Pancreas (tissue), 10 donors: Measurements from ENCODE around the gene MAMDC4. TPM values are rescaled to one million over a fixed set of nuclear protein-coding genes. Genes with fewer than 3 reads are reported as not detected.

ENCODE experiments used
- ATAC-seq, 4 donors: fragments of 200-7000 bp; cut with Tn5 transposase; one replicate each; pipeline versions ENCODE4 v1.8.0 to v1.9.1; 2020; ENCODE audit warnings: mild to moderate bottlenecking in 4 of 4, moderate library complexity in 4 of 4
- DNase-seq, 6 donors: peaks; one replicate each; pipeline ENCODE4 v3.0.0-alpha.2; 2020
- FAIRE-seq: peaks from 2 replicates; lab custom pipeline; 2012; peaks lifted over from hg19 to GRCh38; lab: Jason Lieb, UNC
- H3K27ac ChIP-seq, 4 donors: fragments of 200-600 bp; sonication (generic); 1 replicate in 3 of 4; 2 replicates in 1 of 4; pipeline versions ENCODE4 v1.5.0 to v1.8.0; 2020
- H3K27me3 ChIP-seq, 4 donors: fragments of 200-600 bp; one replicate each; pipeline ENCODE4 v1.8.0; 2021
- H3K36me3 ChIP-seq, 3 donors: fragments of 200-600 bp; sonication (generic) in 1 of 3; one replicate each; pipeline versions ENCODE4 v1.5.0 to v1.8.0; 2020 to 2021
- H3K4me1 ChIP-seq, 3 donors: fragments of 200-600 bp; one replicate each; pipeline ENCODE4 v1.8.0; 2021
- H3K4me3 ChIP-seq, 4 donors: fragments of 200-600 bp; sonication (generic) in 2 of 4; one replicate each; pipeline versions ENCODE4 v1.5.0 to v1.8.0; 2020 to 2021
- H3K9me3 ChIP-seq, 4 donors: fragments of 200-600 bp; one replicate each; pipeline ENCODE4 v1.8.0; 2021
- CTCF ChIP-seq, 4 donors: fragments of 200-600 bp; sonication (generic) in 3 of 4; IDR thresholded peaks; one replicate each; pipeline versions ENCODE4 v1.5.0 to v1.8.0; 2021; ENCODE audit warnings: antibody characterized with exemption in 4 of 4
- WGBS, 2 donors: extraction: QIAGEN DNeasy Blood & Tissue Kit; methylation state at CpG; one replicate each; pipeline ENCODE4 v1.1.7; 2013; 5-methylcytosine and 5-hydroxymethylcytosine counted together
- intact Hi-C, 3 donors: fragments of 100-400 bp; cut with DNase I; formaldehyde crosslinking; loops; one replicate each; pipeline versions ENCODE4 v1.11.1 to v1.14.2; 2022
- polyA plus RNA-seq, 2 donors: library from polyadenylated mRNA; stranded (reverse); fragments of 200-250 nt; gene quantifications; one replicate each; pipeline ENCODE4 v1.2.3, GENCODE V29; 2013
- total RNA-seq, 6 donors: library from RNA; stranded (reverse); fragmentation: NEBNext Ultra II Directional in 4 of 6; extraction: Animal tissue kit (Norgen Biotek cat#: 25700) in 4 of 6; gene quantifications; one replicate each; pipeline versions ENCODE4 v1.2.1 to v1.2.4, GENCODE V29; 2021 to 2023
- donor health status: healthy with polysubstance abuse.
- donor health status: DM: no; HTN: no; CAD: no; lungs with moderate emphysema.
- donor health status: DM: no; HTN: no; CAD: no.
- donor health status: control.
- donor health status: control.
- donor health status: Bipolar disorder and iron deficiency.
- donor health status: DM: yes; HTN: yes; CAD: no.
- donor health status: DM: no; HTN: no; CAD: no.
- donor health status: DM: no; HTN: no; CAD: no.
- donor health status: DM: yes; HTN: yes; CAD: no.

The MAMDC4 gene
- total and polyA plus RNA-seq, 8 donors = 3.0 to 38.6 (median 5.4) TPM

GRCh38 chr9:136857166-136857565, 5.0 kb downstream of the MAMDC4 start:
- intact Hi-C loops = no loop called here
- Histone ChIP-seq H3K4me1 (peaks cover 30 to 31% (median 31%) of the 10 kb centered on the region in 3 donors), H3K36me3 (peaks cover 0 to 18% (median 9%) of the 10 kb centered on the region in 3 donors), H3K27me3 (no peaks in the 10 kb centered on the region), H3K9me3 (no peaks in the 10 kb centered on the region), H3K4me3 (no peak overlapping the region), H3K27ac (peak overlapping the region; percentile 46 to 76 (median 58))
- ATAC-seq (no peak), DNase-seq (peak in 5 of 6 donors; percentile 35 to 83 (median 64)), FAIRE-seq (no peak)
- no peak for TF ChIP-seq CTCF (IDR thresholded peaks at IDR 0.05)
- WGBS, 2 donors = 72 to 76% methylated on average over 18 to 19 of the region's 19 CpGs

- TF ChIP-seq CTCF (IDR thresholded peaks at IDR 0.05) = no peak
- no peak for FAIRE-seq
- peaks cover 26 to 31% (median 27%) of the 10 kb centered on the region in 3 donors for H3K4me1 ChIP-seq
- DNase-seq = peak; percentile 70 to 91 (median 84)
- WGBS, 2 donors = 40% methylated on average over 25 to 29 of the region's 29 CpGs
- H3K27me3 ChIP-seq = no peaks in the 10 kb centered on the region
- H3K4me3 ChIP-seq = no peak overlapping the region
- H3K9me3 ChIP-seq = no peaks in the 10 kb centered on the region
- peak overlapping the region; percentile 53 to 76 (median 64) for H3K27ac ChIP-seq
- peaks cover 0 to 23% (median 15%) of the 10 kb centered on the region in 3 donors for H3K36me3 ChIP-seq
- ATAC-seq = peak; percentile 43 to 68 (median 54)
- intact Hi-C loops = no loop called here
Measured at GRCh38 chr9:136857581-136858412, 5.7 kb downstream of the MAMDC4 start.

- H3K4me1 ChIP-seq = peaks cover 26 to 31% (median 27%) of the 10 kb centered on the region in 3 donors
- peak in 5 of 6 donors; percentile 19 to 79 (median 55) for DNase-seq
- no peaks in the 10 kb centered on the region for H3K9me3 ChIP-seq
- no peaks in the 10 kb centered on the region for H3K27me3 ChIP-seq
- 73 to 76% methylated on average over 15 of the region's 15 CpGs for WGBS, 2 donors
- H3K4me3 ChIP-seq = no peak overlapping the region
- H3K27ac ChIP-seq = peak overlapping the region; percentile 53 to 76 (median 64)
- intact Hi-C loops = no loop called here
- TF ChIP-seq CTCF (IDR thresholded peaks at IDR 0.05) = no peak
- H3K36me3 ChIP-seq = peaks cover 2 to 30% (median 22%) of the 10 kb centered on the region in 3 donors
- peak in 2 of 4 donors; percentile 2 to 3 for ATAC-seq
- no peak for FAIRE-seq
Measured at GRCh38 chr9:136858452-136858843, 6.3 kb downstream of the MAMDC4 start.

GRCh38 chr9:136858844-136859757, 7.0 kb downstream of the MAMDC4 start:
- ATAC-seq (peak; percentile 68 to 77 (median 74)), DNase-seq (peak; percentile 87 to 96 (median 92)), FAIRE-seq (no peak)
- intact Hi-C loops = no loop called here
- Histone ChIP-seq H3K27ac (peak overlapping the region; percentile 53 to 76 (median 64)), H3K9me3 (no peaks in the 10 kb centered on the region), H3K4me3 (no peak overlapping the region), H3K27me3 (no peaks in the 10 kb centered on the region), H3K4me1 (peaks cover 26 to 34% (median 27%) of the 10 kb centered on the region in 3 donors), H3K36me3 (peaks cover 4 to 33% (median 24%) of the 10 kb centered on the region in 3 donors)
- no peak for TF ChIP-seq CTCF (IDR thresholded peaks at IDR 0.05)
- 26 to 27% methylated on average over 18 to 20 of the region's 20 CpGs for WGBS, 2 donors
